Endothelial cell of umbilical vein (primary cell): Measurements from ENCODE around the gene MYCL. TPM values are rescaled to one million over a fixed set of nuclear protein-coding genes. Genes with fewer than 3 reads are reported as not detected.

Experiments used
- BruUV-seq: library from RNA; stranded (reverse); fragments of 400-500 nt; replicated peaks from 2 replicates; lab custom pipeline; 2021; lab: Mats Ljungman, UMichigan
- CTCF ChIA-PET: fragments of 300-600, 350-600 bp; sonication (Branson Sonifier 250); formaldehyde crosslinking; loops from one replicate; lab custom pipeline; 2021; ENCODE audit warnings: antibody characterized with exemption, inconsistent platforms; lab: Charles Lee
- POLR2A ChIA-PET: fragments of 300-600, 350-600 bp; sonication (Branson Sonifier 250); formaldehyde crosslinking; loops from one replicate; lab custom pipeline; 2021; ENCODE audit warnings: antibody characterized with exemption, inconsistent platforms; lab: Charles Lee
- DNase-seq: peaks from one replicate; pipeline ENCODE4 v3.0.0-alpha.2; 2011; ENCODE audit warnings: low read depth, low spot score
- FAIRE-seq: peaks from 2 replicates; lab custom pipeline; 2011; peaks lifted over from hg19 to GRCh38; lab: Jason Lieb, UNC
- H2AFZ ChIP-seq: 2 replicates; pipeline ENCODE4 v1.6.0; 2012; ENCODE audit warnings: low read depth, low read length, control low read depth, inconsistent platforms
- H3K27ac ChIP-seq: 2 replicates; pipeline ENCODE4 v1.5.1; 2011; ENCODE audit warnings: low read depth, mild to moderate bottlenecking, control low read depth, low read length, moderate library complexity; ENCODE audit not compliant: insufficient read depth
- H3K27me3 ChIP-seq, 2 experiments: 2 replicates each; pipeline versions ENCODE4 v1.6.0 to v1.6.1; 2011; ENCODE audit warnings: low read length in 2 of 2, mixed read lengths in 1 of 2; ENCODE audit not compliant: control insufficient read depth in 2 of 2, insufficient read depth in 2 of 2
- H3K36me3 ChIP-seq, 2 experiments: 2 replicates in 1 of 2; 3 replicates in 1 of 2; pipeline ENCODE4 v1.5.1; 2011; ENCODE audit warnings: low read length in 2 of 2, mild to moderate bottlenecking in 1 of 2, moderate library complexity in 1 of 2; ENCODE audit not compliant: control insufficient read depth in 2 of 2, insufficient read depth in 2 of 2; ENCODE audit errors: extremely low read depth in 1 of 2
- H3K4me1 ChIP-seq: 3 replicates; pipeline ENCODE4 v1.5.1; 2011; ENCODE audit warnings: mild to moderate bottlenecking, low read length; ENCODE audit not compliant: control insufficient read depth, insufficient read depth; ENCODE audit errors: extremely low read depth
- H3K4me2 ChIP-seq: 2 replicates; pipeline ENCODE4 v1.6.1; 2011; ENCODE audit warnings: low read length, control low read depth, mixed read lengths; ENCODE audit not compliant: insufficient read depth
- H3K4me3 ChIP-seq, 3 experiments: fragments of 200-600 bp in 1 of 3; sonication (generic), shearing (Covaris generic) in 1 of 3; replicated peaks in 1 of 3; 2 replicates each; pipeline ENCODE4 v1.5.1; 2011 to 2016; ENCODE audit warnings: control low read depth in 3 of 3, low read length in 3 of 3, mild to moderate bottlenecking in 2 of 3, inconsistent platforms in 1 of 3, low read depth in 1 of 3, moderate library complexity in 1 of 3; ENCODE audit not compliant: insufficient read depth in 1 of 3
- H3K79me2 ChIP-seq: 2 replicates; pipeline ENCODE4 v1.6.0; 2012; ENCODE audit warnings: low read length, inconsistent platforms; ENCODE audit not compliant: control insufficient read depth, insufficient read depth
- H3K9ac ChIP-seq: replicated peaks from 2 replicates; pipeline ENCODE3; 2011; ENCODE audit warnings: low read length, control low read depth; ENCODE audit not compliant: insufficient read depth; ENCODE audit errors: extremely low read depth
- H3K9me1 ChIP-seq: replicated peaks from 3 replicates; pipeline ENCODE4 v1.6.0; 2011; ENCODE audit warnings: mild to moderate bottlenecking, low read length; ENCODE audit not compliant: control insufficient read depth, insufficient read depth; ENCODE audit errors: extremely low read depth
- H3K9me3 ChIP-seq: replicated peaks from 2 replicates; pipeline ENCODE4 v1.5.1; 2012; ENCODE audit warnings: low read length, inconsistent platforms; ENCODE audit not compliant: control insufficient read depth, insufficient read depth
- H4K20me1 ChIP-seq: replicated peaks from 2 replicates; pipeline ENCODE3; 2011; ENCODE audit warnings: mild to moderate bottlenecking, low read length; ENCODE audit not compliant: control insufficient read depth, insufficient read depth; ENCODE audit errors: extremely low read depth
- EZH2 ChIP-seq: IDR thresholded peaks from 2 replicates; pipeline ENCODE4 v1.6.1; 2012; ENCODE audit warnings: borderline replicate concordance, low read depth, mild to moderate bottlenecking, moderate library complexity, low read length, inconsistent platforms; ENCODE audit not compliant: severe bottlenecking
- FOS ChIP-seq: IDR thresholded peaks from 2 replicates; pipeline ENCODE4 v1.6.1; 2011; ENCODE audit warnings: mild to moderate bottlenecking, low read length, moderate library complexity, borderline replicate concordance; ENCODE audit not compliant: insufficient read depth
- GATA2 ChIP-seq: IDR thresholded peaks from 2 replicates; pipeline ENCODE4 v1.7.0; 2011; ENCODE audit warnings: low read depth, mild to moderate bottlenecking, moderate library complexity, mixed read lengths, low read length; ENCODE audit not compliant: insufficient read length, insufficient read depth
- JUN ChIP-seq: IDR thresholded peaks from 2 replicates; pipeline ENCODE4 v1.6.1; 2011; ENCODE audit warnings: borderline replicate concordance, low read depth; ENCODE audit not compliant: insufficient read length, insufficient read depth
- MYC ChIP-seq: IDR thresholded peaks from one replicate; pipeline ENCODE4 v1.6.1; 2011; ENCODE audit warnings: mild to moderate bottlenecking, low read depth, low read length
- POLR2A ChIP-seq: IDR thresholded peaks from 2 replicates; pipeline ENCODE4 v1.6.1; 2012; ENCODE audit warnings: low read depth, mild to moderate bottlenecking, control low read depth, low read length
- POLR2AphosphoS5 ChIP-seq: IDR thresholded peaks from 2 replicates; pipeline ENCODE4 v1.6.1; 2012; ENCODE audit warnings: low read depth, mild to moderate bottlenecking, control low read depth, low read length, moderate library complexity; ENCODE audit not compliant: insufficient read depth
- dilution Hi-C: fragments of 300-500 bp; cut with MboI; formaldehyde crosslinking; loops from one replicate; pipeline ENCODE4 v1.15.0; 2019; ENCODE audit warnings: low sequenced_read_pairs; ENCODE audit not compliant: extremely low pct_ligation_motif_present
- intact Hi-C: fragments of 100-400 bp; cut with micrococcal nuclease; formaldehyde crosslinking; loops from one replicate; pipeline ENCODE4 v1.10.0; 2022
- polyA plus RNA-seq, 4 experiments: library from polyadenylated mRNA; depleted of rRNA in 3 of 4; stranded (reverse) in 3 of 4; unstranded in 1 of 4; fragments of >200 nt; gene quantifications; 2 replicates each; pipeline versions ENCODE4 v1.2.1 to v1.2.3, GENCODE V29; 2011 to 2012; ENCODE audit warnings: missing spikeins in 1 of 4
- total RNA-seq: library from RNA; stranded (reverse); gene quantifications from 2 replicates; pipeline ENCODE4 v1.2.3, GENCODE V29; 2021
- TF ChIP-seq, protein P1 (sequence below): IDR thresholded peaks from 2 replicates; pipeline ENCODE4 v1.6.1; 2011; ENCODE audit not compliant: insufficient read depth, insufficient read length
- TF ChIP-seq, protein P2 (sequence below), 2 donors: IDR thresholded peaks; 1 replicate in 1 of 2; 2 replicates in 1 of 2; pipeline ENCODE4 v1.5.1; 2011; ENCODE audit warnings: low read length in 2 of 2, mild to moderate bottlenecking in 2 of 2, moderate library complexity in 2 of 2, control low read depth in 1 of 2, inconsistent platforms in 1 of 2, low read depth in 1 of 2; ENCODE audit not compliant: insufficient read depth in 1 of 2; ENCODE audit errors: extremely low read depth in 1 of 2

MYCL gene
- total and polyA plus RNA-seq, 2 donors (not counting 3 experiments of a cell fraction or from before 2014, with no cell fraction given) = 1.3 to 2.1 TPM

DNA sequence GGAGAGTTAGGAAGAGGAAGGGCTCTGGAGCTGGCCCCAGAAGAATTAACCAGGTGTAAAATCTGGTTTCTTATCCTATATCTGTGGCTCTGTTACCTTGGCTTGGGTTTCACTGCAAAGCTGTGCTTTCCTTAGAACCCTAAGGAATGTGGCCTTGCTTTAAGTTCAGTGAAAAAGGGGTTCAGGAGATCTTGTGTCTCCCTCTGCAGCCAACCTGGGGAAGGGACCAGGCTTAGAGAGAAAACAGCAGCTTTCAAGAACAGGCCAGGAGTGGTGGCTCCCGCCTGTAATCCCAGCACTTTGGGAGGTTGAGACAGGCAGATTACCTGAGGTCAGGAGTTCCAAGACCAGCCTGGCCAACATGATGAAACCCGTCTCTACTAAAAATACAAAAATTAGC lies 16.1 kb upstream of the MYCL start:
- dilution Hi-C loops = no loop called here
- no peak for DNase-seq
- Histone ChIP-seq H3K79me2 (no peaks in the 10 kb centered on the region), H3K9ac (no peak overlapping the region), H3K4me2 (no peak overlapping the region), H2AFZ (no peak overlapping the region), H3K27ac (no peak overlapping the region), H4K20me1 (no peaks in the 10 kb centered on the region), H3K9me1 (no peaks in the 10 kb centered on the region), H3K4me3 (no peak overlapping the region), H3K4me1 (no peaks in the 10 kb centered on the region), H3K9me3 (no peaks in the 10 kb centered on the region), H3K27me3 (peaks cover 0 to 10% of the 10 kb centered on the region in 2 experiments), H3K36me3 (no peaks in the 10 kb centered on the region)
- intact Hi-C loops = loop anchor here (5.0 kb wide), 2 partner anchors 39 to 101 kb away; partner anchors contain the start of gene MFSD2A
- no TSS peak for BruUV-seq
- FAIRE-seq = no peak
- POLR2A ChIA-PET = no interaction called here
- CTCF ChIA-PET = interaction anchor here (1.6 to 6.3 kb wide), 5 partner anchors 16 to 421 kb away, joined by 4 to 114 read pairs (median 19); partner anchors contain the start of genes MFSD2A and MYCL
- TF ChIP-seq JUN = no peak
- TF ChIP-seq, protein P1, sequence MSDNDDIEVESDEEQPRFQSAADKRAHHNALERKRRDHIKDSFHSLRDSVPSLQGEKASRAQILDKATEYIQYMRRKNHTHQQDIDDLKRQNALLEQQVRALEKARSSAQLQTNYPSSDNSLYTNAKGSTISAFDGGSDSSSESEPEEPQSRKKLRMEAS = no peak
- no peak for TF ChIP-seq POLR2AphosphoS5
- TF ChIP-seq EZH2 = no peak
- TF ChIP-seq GATA2 = no peak
- TF ChIP-seq, protein P2, sequence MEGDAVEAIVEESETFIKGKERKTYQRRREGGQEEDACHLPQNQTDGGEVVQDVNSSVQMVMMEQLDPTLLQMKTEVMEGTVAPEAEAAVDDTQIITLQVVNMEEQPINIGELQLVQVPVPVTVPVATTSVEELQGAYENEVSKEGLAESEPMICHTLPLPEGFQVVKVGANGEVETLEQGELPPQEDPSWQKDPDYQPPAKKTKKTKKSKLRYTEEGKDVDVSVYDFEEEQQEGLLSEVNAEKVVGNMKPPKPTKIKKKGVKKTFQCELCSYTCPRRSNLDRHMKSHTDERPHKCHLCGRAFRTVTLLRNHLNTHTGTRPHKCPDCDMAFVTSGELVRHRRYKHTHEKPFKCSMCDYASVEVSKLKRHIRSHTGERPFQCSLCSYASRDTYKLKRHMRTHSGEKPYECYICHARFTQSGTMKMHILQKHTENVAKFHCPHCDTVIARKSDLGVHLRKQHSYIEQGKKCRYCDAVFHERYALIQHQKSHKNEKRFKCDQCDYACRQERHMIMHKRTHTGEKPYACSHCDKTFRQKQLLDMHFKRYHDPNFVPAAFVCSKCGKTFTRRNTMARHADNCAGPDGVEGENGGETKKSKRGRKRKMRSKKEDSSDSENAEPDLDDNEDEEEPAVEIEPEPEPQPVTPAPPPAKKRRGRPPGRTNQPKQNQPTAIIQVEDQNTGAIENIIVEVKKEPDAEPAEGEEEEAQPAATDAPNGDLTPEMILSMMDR (IDR thresholded peaks at IDR 0.05; ENCODE audit: extremely low read depth in 1 of 2, insufficient read depth in 1 of 2, low read depth in 1 of 2, low read length in 2 of 2) = no peak
- TF ChIP-seq POLR2A = no peak
- no peak for TF ChIP-seq FOS
- TF ChIP-seq MYC = no peak
